HG03558 (cell line): ENCODE results near the gene BRD9.
"Not testable (repeated sequence)": the region's sequence is repeated elsewhere in the genome, so short reads cannot be mapped to it uniquely, and the experiment has no call there.

ENCODE experiments used
- ATAC-seq: cut with Tn5 transposase; IDR thresholded peaks from one replicate; pipeline ENCODE4 v1.9.1; 2021; ENCODE audit warnings: moderate number of reproducible peaks; ENCODE audit not compliant: unreplicated experiment; ENCODE audit errors: extremely low read depth

Gene BRD9

GRCh38 chr5:892394-893136 lies at the start of gene BRD9, which contains the start of gene TRIP13:
TSS of gene BRD9 (minus strand) at chr5:892801. CDS start at chr5:892657, 144 bp downstream.
TSS of gene TRIP13 (plus strand) at chr5:892884. CDS start at chr5:892999, 115 bp downstream.
- ATAC-seq, result peak; percentile 88

DNA sequence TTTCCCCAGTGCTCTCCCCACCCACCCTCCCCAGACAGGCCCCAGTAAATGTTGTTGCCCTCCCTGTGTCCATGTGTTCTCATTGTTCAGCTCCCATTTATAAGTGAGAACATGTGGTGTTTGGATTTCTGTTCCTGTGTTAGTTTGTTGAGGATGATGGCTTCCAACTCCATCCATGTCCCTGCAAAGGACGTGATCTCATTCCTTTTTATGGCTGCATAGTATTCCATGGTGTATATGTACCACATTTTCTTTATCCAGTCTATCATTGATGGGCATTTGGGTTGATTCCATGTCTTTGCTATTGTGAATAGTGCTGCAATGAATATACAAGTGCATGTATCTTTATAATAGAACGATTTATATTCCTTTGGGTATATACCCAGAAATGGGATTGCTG lies 48.1 kb upstream of the BRD9 start:
- not testable (repeated sequence) for ATAC-seq

DNA sequence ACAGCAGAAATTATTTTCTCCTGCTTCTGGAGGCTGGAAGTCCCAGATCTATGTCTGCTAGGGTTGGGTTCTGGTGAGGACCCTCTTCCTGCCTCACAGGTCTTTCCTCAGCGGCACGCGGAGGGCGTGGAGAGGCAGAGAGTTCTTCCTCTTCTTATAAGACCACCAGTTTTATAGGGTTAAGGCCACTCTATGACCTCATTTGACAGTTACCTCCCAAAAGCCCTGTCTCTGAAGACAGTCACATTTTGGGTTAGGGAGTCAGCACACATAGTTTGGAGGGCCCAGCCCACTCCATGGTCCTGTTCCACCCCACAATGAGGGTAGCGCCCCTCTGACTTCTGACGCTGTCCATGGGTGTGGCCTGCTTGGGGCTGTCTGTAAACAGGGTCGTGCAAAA lies 46.8 kb upstream of the BRD9 start:
- no peak for ATAC-seq

DNA sequence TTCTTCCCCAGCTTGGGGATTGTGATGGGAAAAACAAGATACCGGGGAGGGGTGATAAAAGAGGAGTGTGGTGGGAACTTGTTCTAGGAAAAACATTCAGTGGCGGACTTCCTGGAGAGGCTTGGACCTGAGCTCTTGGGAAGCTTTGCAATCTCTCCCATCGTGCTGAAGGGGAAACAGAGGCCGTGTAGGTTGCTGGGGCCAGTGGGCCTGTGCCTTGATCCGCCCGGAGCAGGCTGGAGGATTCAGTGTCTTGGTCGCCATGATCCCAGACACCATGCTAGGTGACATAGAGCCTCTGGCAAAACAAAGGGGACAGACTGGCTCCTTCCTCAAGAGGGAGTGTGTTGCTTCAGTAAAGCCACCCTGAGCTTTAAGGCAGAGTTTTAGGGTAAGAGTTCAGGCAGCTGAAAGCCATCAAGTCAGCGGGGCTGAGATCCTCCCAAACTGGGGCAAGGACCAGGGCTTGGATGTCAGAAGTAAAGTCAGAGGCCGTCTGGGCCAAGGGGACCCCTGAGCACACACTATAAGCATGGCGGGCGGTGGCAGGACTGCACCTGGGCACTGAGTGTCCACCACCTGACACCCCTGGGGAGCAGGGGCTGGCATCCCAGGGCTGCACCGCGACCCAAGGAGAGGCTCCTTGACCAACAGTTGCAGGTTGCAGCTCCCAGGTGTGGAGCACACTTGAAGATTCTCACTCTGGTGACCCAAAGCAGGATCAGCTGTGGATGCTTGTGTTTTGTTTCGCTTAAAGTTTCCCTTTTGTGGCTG lies 44.7 kb upstream of the BRD9 start:
- ATAC-seq, result no peak

- ATAC-seq, result no peak
Measured at GRCh38 chr5:936149-937144, 43.8 kb upstream of the BRD9 start.

DNA sequence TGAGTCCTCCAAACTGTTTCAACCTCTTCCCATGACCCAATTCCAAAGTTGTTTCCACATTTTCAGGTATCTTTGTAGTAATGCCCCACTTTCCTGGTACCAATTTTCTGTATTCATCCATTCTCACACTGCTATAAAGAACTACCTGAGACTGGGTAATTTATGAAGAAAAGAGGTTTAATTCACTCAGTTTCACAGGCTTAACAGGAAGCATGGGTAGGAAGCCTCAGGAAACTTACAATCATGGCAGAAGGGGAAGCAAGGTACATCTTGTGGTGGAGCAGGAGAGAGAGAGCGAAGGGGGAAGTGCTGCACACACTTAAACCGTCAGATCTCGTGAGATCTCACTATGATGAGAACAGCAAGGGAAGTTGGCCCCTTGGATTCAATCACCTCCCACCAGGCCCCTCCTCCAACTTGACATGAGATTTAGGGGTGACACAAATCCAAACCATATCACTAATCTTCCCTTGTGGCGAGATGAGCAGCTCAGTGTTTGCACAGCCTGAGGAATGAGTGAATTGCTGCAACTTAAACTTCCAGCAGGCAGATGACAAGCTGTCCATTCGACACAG lies 43.0 kb upstream of the BRD9 start:
- ATAC-seq, result no peak

- not testable (repeated sequence) for ATAC-seq
Measured at GRCh38 chr5:934381-934967, 41.9 kb upstream of the BRD9 start.

GRCh38 chr5:933951-934350 lies 41.4 kb upstream of the BRD9 start:
- not testable (repeated sequence) for ATAC-seq

DNA sequence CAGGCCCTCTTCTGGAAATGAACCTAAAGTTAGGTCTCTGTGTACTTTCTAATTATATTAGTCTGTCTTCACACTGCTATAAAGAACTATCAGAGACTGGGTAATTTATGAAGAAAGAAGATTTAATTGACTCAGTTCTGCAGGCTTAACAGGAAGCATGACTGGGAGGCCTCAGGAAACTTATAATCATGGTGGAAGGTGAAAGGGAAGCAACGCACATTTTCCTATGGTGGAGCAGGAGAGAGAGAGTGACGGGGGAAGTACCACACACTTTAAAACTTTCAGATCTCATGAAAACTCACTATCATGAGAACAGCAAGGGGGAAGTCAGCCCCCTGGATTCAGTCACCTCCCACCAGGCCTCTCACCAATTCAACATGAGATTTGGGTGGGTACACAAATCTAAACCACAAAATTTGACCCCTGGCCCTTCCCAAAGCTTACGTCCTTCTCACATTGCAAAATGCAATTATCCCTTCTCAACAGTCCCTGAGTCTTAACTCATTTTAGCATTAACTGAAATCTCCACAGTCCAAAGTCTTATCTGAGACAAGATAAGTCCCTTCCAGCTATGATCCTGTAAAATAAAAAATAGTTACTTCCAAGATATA lies 40.8 kb upstream of the BRD9 start:
- no peak for ATAC-seq

- ATAC-seq, result no peak
Measured at GRCh38 chr5:932628-933250, 40.1 kb upstream of the BRD9 start.

DNA sequence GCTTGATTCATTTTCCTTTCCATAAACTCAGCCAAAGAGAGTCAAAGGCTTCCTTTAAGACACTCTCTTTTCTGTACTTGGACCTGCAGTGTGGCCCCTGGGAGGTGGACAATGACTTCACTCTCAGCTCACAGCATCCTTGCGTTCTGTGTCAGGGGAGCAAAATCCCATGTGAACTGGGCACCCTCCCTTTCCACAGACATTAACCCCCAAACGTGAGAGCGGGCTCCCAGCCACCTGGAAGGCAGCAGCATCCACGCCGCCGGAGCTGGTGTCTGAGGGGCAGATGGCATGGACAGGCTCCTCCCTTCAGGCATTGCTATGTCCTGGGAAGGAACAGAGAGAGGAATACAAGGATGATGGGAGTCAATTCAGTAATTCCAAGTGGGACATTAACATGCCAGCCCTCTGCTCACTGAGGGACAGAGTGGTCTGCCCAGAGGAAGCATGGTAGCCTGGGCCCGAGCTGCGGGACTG lies 39.6 kb upstream of the BRD9 start:
- ATAC-seq, result no peak

GRCh38 chr5:931570-932145 lies 39.1 kb upstream of the BRD9 start:
- ATAC-seq, result no peak

DNA sequence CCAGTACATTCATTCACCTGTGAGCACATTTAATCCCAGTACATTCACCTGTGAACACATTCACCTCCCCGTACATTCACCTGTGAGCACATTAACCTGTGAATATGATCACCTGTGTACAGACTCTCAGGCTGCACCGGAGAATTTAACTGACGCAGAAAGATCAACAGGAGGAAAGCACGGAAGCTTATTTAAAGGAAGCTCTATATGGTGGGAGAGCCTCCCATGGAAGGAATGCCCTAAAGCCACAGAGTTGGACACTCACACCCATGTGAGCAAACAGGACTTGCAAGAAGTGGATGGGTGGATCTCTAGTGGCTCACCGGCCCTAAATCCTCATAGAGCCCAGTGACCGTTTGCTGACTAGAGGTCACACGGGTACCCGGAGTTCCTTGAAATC lies 38.3 kb upstream of the BRD9 start:
- ATAC-seq, result no peak

GRCh38 chr5:929596-929995 lies 37.0 kb upstream of the BRD9 start:
- no peak for ATAC-seq

DNA sequence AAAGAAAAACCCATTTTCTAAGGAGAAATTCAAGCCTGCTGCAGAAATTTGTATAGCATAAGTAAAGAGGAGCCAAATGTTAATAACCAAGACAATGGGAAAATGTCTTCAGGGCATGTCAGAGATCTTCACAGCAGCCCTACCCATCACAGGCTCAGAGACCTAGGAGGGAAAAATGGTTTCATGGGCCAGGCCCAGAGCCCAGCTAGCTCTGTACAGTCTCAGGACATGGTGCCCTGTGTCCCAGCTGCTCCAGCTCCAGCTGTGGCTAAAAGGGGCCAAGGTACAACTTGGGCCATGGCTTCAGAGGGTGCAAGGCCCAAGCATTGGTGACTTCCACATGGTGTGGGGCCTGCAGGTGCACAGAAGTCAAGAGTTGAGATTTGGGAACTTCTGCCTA lies 36.6 kb upstream of the BRD9 start:
- not testable (repeated sequence) for ATAC-seq

- no peak for ATAC-seq
Measured at GRCh38 chr5:927172-928015, 34.8 kb upstream of the BRD9 start.

DNA sequence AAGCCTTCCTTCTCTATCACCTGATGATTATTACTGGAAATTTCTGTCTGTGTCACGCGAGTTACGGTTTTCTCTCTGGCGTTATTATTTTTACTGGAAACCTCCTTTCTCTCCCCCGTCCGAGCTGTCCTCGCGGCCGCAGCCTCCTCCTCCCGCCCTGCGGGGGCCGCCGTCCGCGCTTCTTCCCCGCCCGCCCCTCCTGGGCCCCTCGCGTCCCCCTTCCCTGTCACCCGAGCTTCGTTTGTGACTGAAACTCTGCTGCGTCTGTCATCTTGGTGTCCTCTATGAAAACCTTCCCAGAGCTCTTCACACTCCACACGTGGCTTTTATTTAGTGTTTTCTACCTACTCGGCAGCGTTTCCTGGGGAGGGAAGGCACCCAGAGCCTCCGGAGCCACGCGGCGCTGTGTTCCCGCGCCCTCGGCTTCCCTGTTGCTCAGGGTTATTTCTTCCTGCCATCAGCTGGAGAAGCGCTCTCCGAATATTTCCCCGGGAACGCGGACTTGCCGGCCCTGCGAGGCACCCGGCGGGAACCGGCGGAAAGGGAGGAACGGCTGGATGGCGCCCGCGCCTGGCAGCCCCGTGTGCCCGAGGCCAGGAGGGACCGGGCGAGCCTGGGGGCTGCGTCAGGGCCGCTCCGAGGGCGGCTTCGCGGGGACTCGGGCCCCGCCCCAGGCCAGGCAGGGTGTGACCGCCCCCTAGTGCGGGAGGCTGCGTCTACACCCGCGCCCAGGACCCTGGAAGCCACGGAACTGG lies 34.0 kb upstream of the BRD9 start:
- ATAC-seq, result no peak
